ENCODE data around the gene STUB1. TPM values are rescaled to one million over a fixed set of nuclear protein-coding genes. Genes with fewer than 3 reads are reported as not detected.
A peak's percentile ranks its signal among the peaks of the same experiment; 100 is the strongest.

The STUB1 gene
- total and polyA plus RNA-seq, 2 experiments from 2014 or later = 201 to 207 TPM

DNA sequence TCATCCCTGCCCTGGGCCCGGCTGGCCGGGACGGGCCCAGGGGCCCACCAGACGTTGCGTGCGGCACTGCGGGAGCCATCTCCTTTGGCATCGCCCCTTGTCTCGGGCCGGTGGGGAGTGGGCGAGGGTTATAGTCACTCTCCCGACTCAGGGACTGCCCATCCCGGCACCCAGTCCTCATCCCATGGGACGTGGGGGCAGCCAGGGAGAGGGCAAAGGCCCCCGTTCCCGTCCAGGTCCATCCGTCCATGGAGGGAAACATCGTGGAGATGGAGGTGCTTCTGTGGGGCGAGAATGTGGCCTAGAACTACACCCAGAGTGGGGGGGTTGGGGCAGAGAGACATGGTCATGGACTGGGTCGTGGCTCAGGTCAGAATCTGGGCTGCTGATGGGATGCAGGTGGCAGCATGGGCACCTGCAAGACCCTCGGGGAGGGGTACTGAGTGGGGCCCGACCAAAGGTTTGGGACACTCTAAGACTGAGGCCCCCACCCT is 33.5 kb upstream of the STUB1 start:
- Histone ChIP-seq H3K27me3 (replicated peaks; ENCODE audit: insufficient read depth) (no peaks in the 10 kb centered on the region), H4K20me1 (ENCODE audit: insufficient read depth) (no peaks in the 10 kb centered on the region), H3K4me2 (ENCODE audit: unreplicated experiment) (no peak overlapping the region), H3K9ac (no peak overlapping the region), H3F3A (ENCODE audit: insufficient read depth) (no peaks in the 10 kb centered on the region), H3K27ac (no peak overlapping the region), H3K9me3 (ENCODE audit: low read depth) (no peaks in the 10 kb centered on the region), H3K4me1 (ENCODE audit: insufficient read depth) (peaks cover 4% of the 10 kb centered on the region; the same call in 1 of the 2 replicates), H3K4me3 (no peak overlapping the region), H3K9me2 (ENCODE audit: insufficient read depth) (no peaks in the 10 kb centered on the region), H3K79me2 (ENCODE audit: insufficient read depth) (peaks cover 38% of the 10 kb centered on the region), H3K36me3 (ENCODE audit: low read depth) (no peaks in the 10 kb centered on the region), H2AFZ (no peak overlapping the region)
- no peak for DNase-seq
- no peak for TF ChIP-seq EZH2phosphoT487 (IDR thresholded peaks at IDR 0.05; ENCODE audit: insufficient read depth, low read depth)
- no peak for TF ChIP-seq EZH2 (IDR thresholded peaks at IDR 0.05; ENCODE audit: insufficient read depth, poor library complexity, severe bottlenecking)
- in situ Hi-C loops (cut with MboI) = no loop called here
- WGBS, 2 experiments (ENCODE audit: low coverage in 1 of 2, low lambda C conversion rate in 2 of 2, missing lambda C conversion rate in 2 of 2) = 77 to 81% methylated on average over 12 to 22 of the region's 22 CpGs

DNA sequence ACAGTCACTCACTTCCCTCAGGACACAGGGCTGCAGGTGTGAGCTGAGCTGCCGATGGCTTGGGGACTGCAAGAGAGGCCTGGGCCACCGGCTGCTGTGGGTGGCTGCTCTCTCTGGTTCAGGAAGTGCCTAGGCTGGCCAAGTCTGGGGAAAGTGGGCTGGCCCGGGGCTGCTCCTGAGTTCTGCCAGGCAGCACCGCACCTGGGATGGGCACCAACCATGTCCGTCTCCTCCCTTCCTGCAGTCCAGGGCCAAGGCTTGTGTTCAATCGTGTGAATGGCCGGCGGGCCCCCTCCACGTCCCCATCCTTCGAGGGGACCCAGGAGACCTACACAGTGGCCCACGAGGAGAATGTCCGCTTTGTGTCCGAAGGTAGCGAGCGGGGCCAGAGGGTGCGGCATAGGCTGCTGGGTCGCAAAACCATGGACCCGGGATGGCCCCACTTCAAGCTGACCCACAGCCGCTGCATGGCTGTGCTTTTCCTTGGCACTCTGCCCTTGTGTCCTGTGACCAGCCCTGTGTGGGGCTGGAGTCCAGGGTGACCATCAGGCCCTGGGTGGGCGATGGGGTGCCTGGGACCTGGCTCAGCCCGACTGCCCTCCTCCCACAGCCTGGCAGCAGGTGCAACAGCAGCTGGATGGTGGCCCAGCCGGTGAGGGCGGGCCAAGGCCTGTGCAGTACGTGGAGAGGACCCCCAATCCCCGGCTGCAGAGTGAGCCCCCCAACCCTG is 32.9 kb upstream of the STUB1 start:
- Histone ChIP-seq H3K9ac (peak overlapping the region; percentile 94), H2AFZ (no peak overlapping the region), H3K4me1 (ENCODE audit: insufficient read depth) (peaks cover 4% of the 10 kb centered on the region; the same call in 1 of the 2 replicates), H3F3A (ENCODE audit: insufficient read depth) (no peaks in the 10 kb centered on the region), H3K27me3 (replicated peaks; ENCODE audit: insufficient read depth) (no peaks in the 10 kb centered on the region), H3K27ac (0 out of 2 replicates have a peak overlapping the region, but pooled peaks have one; percentile 79), H3K79me2 (ENCODE audit: insufficient read depth) (peaks cover 38% of the 10 kb centered on the region), H3K9me2 (ENCODE audit: insufficient read depth) (no peaks in the 10 kb centered on the region), H3K9me3 (ENCODE audit: low read depth) (no peaks in the 10 kb centered on the region), H4K20me1 (ENCODE audit: insufficient read depth) (no peaks in the 10 kb centered on the region), H3K4me3 (no peak overlapping the region), H3K36me3 (ENCODE audit: low read depth) (no peaks in the 10 kb centered on the region), H3K4me2 (ENCODE audit: unreplicated experiment) (peak overlapping the region; percentile 97)
- no peak for TF ChIP-seq EZH2 (IDR thresholded peaks at IDR 0.05; ENCODE audit: insufficient read depth, poor library complexity, severe bottlenecking)
- no peak for TF ChIP-seq EZH2phosphoT487 (IDR thresholded peaks at IDR 0.05; ENCODE audit: insufficient read depth, low read depth)
- WGBS, 2 experiments (ENCODE audit: low coverage in 1 of 2, low lambda C conversion rate in 2 of 2, missing lambda C conversion rate in 2 of 2) = 77 to 90% methylated on average over 19 to 25 of the region's 25 CpGs
- no peak for DNase-seq
- in situ Hi-C loops (cut with MboI) = no loop called here

DNA sequence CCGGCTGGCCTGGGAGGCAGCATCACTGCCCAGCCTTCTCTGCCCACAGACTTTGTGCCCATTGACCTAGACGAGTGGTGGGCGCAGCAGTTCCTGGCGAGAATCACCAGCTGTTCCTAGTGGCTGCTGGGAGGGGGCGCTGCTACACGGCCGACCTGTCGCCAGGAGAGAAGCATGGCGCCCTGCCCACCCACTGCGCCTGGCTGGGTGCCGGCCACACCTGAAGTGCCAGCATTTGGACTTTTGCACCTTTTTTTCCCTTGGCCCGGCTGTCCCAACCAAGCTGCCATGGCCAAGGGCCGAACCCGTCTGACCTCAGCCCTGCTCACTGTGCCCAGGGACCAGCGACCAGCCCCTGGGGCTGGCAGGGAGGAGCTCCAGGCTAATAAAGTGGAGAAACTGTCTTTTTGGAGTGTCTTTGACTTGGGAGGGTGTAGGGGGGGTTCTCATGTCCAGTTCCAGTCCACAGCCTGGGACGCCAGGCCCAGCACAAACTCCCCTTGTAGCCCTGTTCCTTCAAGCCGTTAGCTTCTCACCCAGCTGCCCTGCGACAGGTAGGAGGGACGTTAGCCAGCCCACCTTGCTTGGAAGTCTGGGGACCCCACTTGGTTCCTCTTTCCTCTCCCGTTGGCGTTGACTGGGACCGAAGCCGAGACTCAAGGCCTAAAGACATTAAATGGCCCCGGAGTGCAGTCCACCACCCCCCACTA is 32.0 kb upstream of the STUB1 start:
- in situ Hi-C loops (cut with MboI) = no loop called here
- Histone ChIP-seq H3K27me3 (replicated peaks; ENCODE audit: insufficient read depth) (no peaks in the 10 kb centered on the region), H3K4me1 (ENCODE audit: insufficient read depth) (no peaks in the 10 kb centered on the region; the same call in 1 of the 2 replicates), H3K27ac (peak overlapping the region; percentile 79), H4K20me1 (ENCODE audit: insufficient read depth) (no peaks in the 10 kb centered on the region), H3K9ac (peak overlapping the region; percentile 94), H3K9me3 (ENCODE audit: low read depth) (no peaks in the 10 kb centered on the region), H3K79me2 (ENCODE audit: insufficient read depth) (peaks cover 33% of the 10 kb centered on the region), H3K36me3 (ENCODE audit: low read depth) (no peaks in the 10 kb centered on the region), H3K4me3 (peak overlapping the region; percentile 86), H3F3A (ENCODE audit: insufficient read depth) (no peaks in the 10 kb centered on the region), H2AFZ (peak overlapping the region; percentile 64), H3K9me2 (ENCODE audit: insufficient read depth) (no peaks in the 10 kb centered on the region), H3K4me2 (ENCODE audit: unreplicated experiment) (peak overlapping the region; percentile 97)
- TF ChIP-seq EZH2 (IDR thresholded peaks at IDR 0.05; ENCODE audit: insufficient read depth, poor library complexity, severe bottlenecking) (no peak), EZH2phosphoT487 (IDR thresholded peaks at IDR 0.05; ENCODE audit: insufficient read depth, low read depth) (no peak)
- WGBS, 2 experiments (ENCODE audit: low coverage in 1 of 2, low lambda C conversion rate in 2 of 2, missing lambda C conversion rate in 2 of 2) = 14 to 19% methylated on average over 22 to 24 of the region's 24 CpGs
- peak; percentile 61 for DNase-seq

DNA sequence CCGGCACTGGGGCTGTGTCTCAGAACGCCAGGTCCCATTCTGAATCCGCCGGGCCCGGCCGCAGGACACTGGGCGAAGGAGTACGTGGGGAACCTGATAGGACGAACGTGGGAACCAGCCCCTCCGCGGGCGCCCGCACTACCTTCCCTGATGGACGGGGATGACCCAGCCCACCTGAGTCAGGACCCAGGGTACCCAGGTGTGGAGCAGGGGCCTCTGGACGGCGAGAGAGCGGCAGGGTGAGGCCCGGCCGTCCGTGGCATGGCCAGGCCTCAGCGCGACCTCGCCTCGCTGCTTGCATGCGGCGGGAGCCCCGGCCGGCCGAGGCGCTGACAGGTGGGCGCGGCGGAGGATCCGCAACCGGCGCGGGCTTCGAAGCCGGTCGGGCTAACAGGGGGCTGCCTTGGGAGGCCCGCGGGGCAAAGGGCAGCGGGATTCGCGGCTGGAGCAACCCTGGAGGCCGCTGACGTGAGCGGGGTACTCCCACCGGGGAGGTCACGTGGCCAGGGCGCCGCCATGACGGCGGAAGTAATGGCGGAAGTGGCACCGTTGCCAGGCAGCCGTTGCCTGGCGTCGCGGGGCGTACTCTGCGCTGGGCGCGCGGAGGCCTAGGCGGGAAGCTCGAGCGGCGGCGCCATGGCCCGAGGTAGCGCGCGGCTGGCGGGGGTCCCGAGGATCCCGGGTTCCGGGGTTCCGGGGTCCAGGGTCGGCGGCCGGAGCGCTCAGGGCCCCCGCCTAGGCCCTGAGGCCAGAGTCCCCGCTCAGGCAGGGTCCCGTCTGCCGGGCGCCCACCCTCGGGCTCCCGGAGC is 31.2 kb upstream of the STUB1 start, which contains the start of gene WDR90:
WDR90 (plus strand) TSS at position 585 of the 809 bp plus-strand sequence; CDS start at position 637, 52 bp downstream.
- Histone ChIP-seq H3K79me2 (ENCODE audit: insufficient read depth) (peaks cover 33% of the 10 kb centered on the region), H3K4me2 (ENCODE audit: unreplicated experiment) (peak within 1 kb of the TSS; percentile 97), H3K36me3 (ENCODE audit: low read depth) (no peaks in the 10 kb centered on the region), H4K20me1 (ENCODE audit: insufficient read depth) (no peaks in the 10 kb centered on the region), H3F3A (ENCODE audit: insufficient read depth) (no peaks in the 10 kb centered on the region), H3K27ac (peak within 1 kb of the TSS; percentile 79), H3K9me3 (ENCODE audit: low read depth) (no peaks in the 10 kb centered on the region), H2AFZ (peak within 1 kb of the TSS; percentile 64), H3K9me2 (ENCODE audit: insufficient read depth) (no peaks in the 10 kb centered on the region), H3K4me3 (peak within 1 kb of the TSS; percentile 86), H3K4me1 (ENCODE audit: insufficient read depth) (no peaks in the 10 kb centered on the region; the same call in 1 of the 2 replicates), H3K27me3 (replicated peaks; ENCODE audit: insufficient read depth) (no peaks in the 10 kb centered on the region), H3K9ac (peak within 1 kb of the TSS; percentile 94)
- in situ Hi-C loops (cut with MboI) = no loop called here
- TF ChIP-seq EZH2phosphoT487 (IDR thresholded peaks at IDR 0.05; ENCODE audit: insufficient read depth, low read depth) = no peak
- TF ChIP-seq EZH2 (IDR thresholded peaks at IDR 0.05; ENCODE audit: insufficient read depth, poor library complexity, severe bottlenecking) = no peak
- peak; percentile 97 for DNase-seq
- 1 to 2% methylated on average over 70 to 82 of the region's 91 CpGs for WGBS, 2 experiments (ENCODE audit: low coverage in 1 of 2, low lambda C conversion rate in 2 of 2, missing lambda C conversion rate in 2 of 2)

Measured in GM23248 (cell line).